HepG2 (cell line): ENCODE results near the gene TRAPPC3. TPM values are rescaled to one million over a fixed set of nuclear protein-coding genes. Genes with fewer than 3 reads are reported as not detected.
A peak's percentile ranks its signal among the peaks of the same experiment; 100 is the strongest.

Source experiments
- GATA4 ChIP-seq: sonication (generic); IDR thresholded peaks from 2 replicates; pipeline ENCODE4 v1.6.1; 2016; ENCODE audit warnings: antibody characterized with exemption, low read depth, borderline replicate concordance
- HOXD1 ChIP-seq: sonication (generic); formaldehyde crosslinking; IDR thresholded peaks from 2 replicates; pipeline ENCODE4 v1.5.0; 2020; ENCODE audit warnings: missing genetic modification reagents
- RFX5 ChIP-seq: IDR thresholded peaks from 2 replicates; pipeline ENCODE4 v1.6.1; 2011; ENCODE audit warnings: low read depth, low read length, improper control_type of control experiment
- RFXAP ChIP-seq: sonication (generic); formaldehyde crosslinking; IDR thresholded peaks from 2 replicates; pipeline ENCODE4 v1.4.0; 2020; ENCODE audit warnings: missing genetic modification reagents, borderline replicate concordance
- RORA ChIP-seq: sonication (generic); formaldehyde crosslinking; IDR thresholded peaks from 2 replicates; pipeline ENCODE4 v1.5.0; 2020; ENCODE audit warnings: mild to moderate bottlenecking, missing genetic modification reagents, moderate library complexity
- ZBTB3 ChIP-seq: sonication (generic); formaldehyde crosslinking; IDR thresholded peaks from 2 replicates; pipeline ENCODE4 v1.4.0; 2020; ENCODE audit warnings: low read depth, mild to moderate bottlenecking, moderate library complexity, missing genetic modification reagents, borderline replicate concordance
- ZFY ChIP-seq: sonication (generic); formaldehyde crosslinking; IDR thresholded peaks from 2 replicates; pipeline ENCODE4 v1.4.0; 2020; ENCODE audit warnings: missing genetic modification reagents
- ZNF329 ChIP-seq: sonication (generic); formaldehyde crosslinking; IDR thresholded peaks from 2 replicates; pipeline ENCODE4 v1.9.0; 2021; ENCODE audit warnings: low read depth, mild to moderate bottlenecking, missing genetic modification reagents
- ZNF644 ChIP-seq: IDR thresholded peaks from 2 replicates; pipeline ENCODE4 v1.6.1; 2016; ENCODE audit warnings: low read depth
- ZZZ3 ChIP-seq: sonication (generic); formaldehyde crosslinking; IDR thresholded peaks from 2 replicates; pipeline ENCODE4 v1.4.0; 2020; ENCODE audit warnings: missing genetic modification reagents, mild to moderate bottlenecking, borderline replicate concordance
- polyA plus RNA-seq, 8 experiments: library from polyadenylated mRNA; depleted of rRNA in 3 of 8; stranded (reverse) in 7 of 8; unstranded in 1 of 8; fragments of >200 nt; fragmentation: Illumina TruSeq in 4 of 8; extraction: Trizol in 4 of 8; gene quantifications; 2 replicates each; pipeline versions ENCODE4 v1.2.1 to v1.2.3, GENCODE V29; 2011 to 2016; ENCODE audit warnings: low read depth in 4 of 8, missing spikeins in 1 of 8, mixed read lengths in 1 of 8; ENCODE audit not compliant: insufficient read depth in 1 of 8
- total RNA-seq, 5 experiments: library from RNA; depleted of rRNA; stranded (reverse); fragments of >200 nt; fragmentation: Illumina TruSeq; extraction: Trizol; gene quantifications; 2 replicates each; pipeline ENCODE4 v1.2.3, GENCODE V29; 2016; ENCODE audit warnings: low read depth in 1 of 5
- TF ChIP-seq, protein P1 (sequence below): sonication (generic); formaldehyde crosslinking; IDR thresholded peaks from 2 replicates; pipeline ENCODE4 v1.4.0; 2020; ENCODE audit warnings: missing genetic modification reagents, borderline replicate concordance
- TF ChIP-seq, protein P2 (sequence below): IDR thresholded peaks from 2 replicates; pipeline ENCODE4 v1.6.1; 2012; ENCODE audit warnings: inconsistent platforms
- TF ChIP-seq, protein P3 (sequence below): sonication (generic); formaldehyde crosslinking; IDR thresholded peaks from 2 replicates; pipeline ENCODE4 v1.9.0; 2022; ENCODE audit warnings: missing genetic modification reagents, mild to moderate bottlenecking, borderline replicate concordance
- TF ChIP-seq, protein P4 (sequence below): sonication (generic); formaldehyde crosslinking; IDR thresholded peaks from 2 replicates; pipeline ENCODE4 v1.5.0; 2020; ENCODE audit warnings: missing genetic modification reagents
- TF ChIP-seq, protein P5 (sequence below): sonication (generic); formaldehyde crosslinking; IDR thresholded peaks from 2 replicates; pipeline ENCODE4 v1.8.1; 2022; ENCODE audit warnings: low read depth, mild to moderate bottlenecking, missing genetic modification reagents
- TF ChIP-seq, protein P6 (sequence below): sonication (generic); formaldehyde crosslinking; IDR thresholded peaks from 2 replicates; pipeline ENCODE4 v1.5.0; 2020; ENCODE audit warnings: missing genetic modification reagents, mild to moderate bottlenecking, borderline replicate concordance

The TRAPPC3 gene
- total and polyA plus RNA-seq, 2 of the 13 experiments (the other 11 are each of a cell fraction or from before 2014, with no cell fraction given): 53.7 to 62.4 TPM

DNA sequence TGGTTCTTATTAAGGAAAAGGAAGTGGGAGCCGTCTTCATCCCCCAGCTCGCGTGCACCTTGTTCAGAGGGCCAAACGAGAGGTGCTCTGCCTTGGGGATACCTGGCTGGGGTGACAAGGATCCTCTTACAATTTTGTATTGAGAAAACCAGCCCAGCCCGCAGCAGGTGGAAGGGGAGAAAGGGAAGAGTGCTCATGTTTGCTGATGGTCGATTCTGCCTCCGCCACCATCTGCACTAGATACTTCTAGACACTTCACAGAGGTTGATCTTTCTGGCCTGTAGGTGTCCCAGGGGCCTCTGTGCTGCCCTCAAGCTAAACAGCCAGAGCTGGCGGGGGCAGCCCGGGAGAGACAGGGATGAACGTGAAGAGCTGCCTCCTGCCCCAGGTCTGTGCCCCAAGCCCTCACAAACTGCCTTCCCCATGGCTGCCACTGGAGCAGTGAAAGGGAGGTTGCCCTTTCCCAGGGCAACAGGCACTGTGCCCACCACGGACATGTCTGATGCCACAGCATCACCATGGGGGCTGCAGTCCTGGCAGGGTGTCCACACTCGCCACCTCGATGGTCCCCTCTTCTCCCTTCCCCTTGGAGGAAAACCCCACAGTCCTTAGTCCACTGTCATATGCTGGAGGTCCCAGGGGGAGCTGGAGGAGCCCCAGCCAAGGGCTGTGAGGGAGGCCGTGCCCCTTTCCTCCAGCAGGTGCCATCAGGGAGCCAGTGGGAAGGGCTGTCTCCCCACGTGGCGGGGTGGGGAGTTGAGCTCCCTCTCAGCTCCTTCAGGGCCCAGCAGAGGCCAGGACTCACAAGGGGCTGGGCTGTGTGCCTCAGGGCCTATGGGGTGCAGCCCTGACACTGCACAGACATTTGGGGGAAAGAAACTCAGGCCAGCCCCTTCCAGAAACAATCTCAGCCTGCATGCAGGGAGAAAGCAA lies 52.5 kb downstream of the TRAPPC3 start (continued):
- TF ChIP-seq, protein P1, sequence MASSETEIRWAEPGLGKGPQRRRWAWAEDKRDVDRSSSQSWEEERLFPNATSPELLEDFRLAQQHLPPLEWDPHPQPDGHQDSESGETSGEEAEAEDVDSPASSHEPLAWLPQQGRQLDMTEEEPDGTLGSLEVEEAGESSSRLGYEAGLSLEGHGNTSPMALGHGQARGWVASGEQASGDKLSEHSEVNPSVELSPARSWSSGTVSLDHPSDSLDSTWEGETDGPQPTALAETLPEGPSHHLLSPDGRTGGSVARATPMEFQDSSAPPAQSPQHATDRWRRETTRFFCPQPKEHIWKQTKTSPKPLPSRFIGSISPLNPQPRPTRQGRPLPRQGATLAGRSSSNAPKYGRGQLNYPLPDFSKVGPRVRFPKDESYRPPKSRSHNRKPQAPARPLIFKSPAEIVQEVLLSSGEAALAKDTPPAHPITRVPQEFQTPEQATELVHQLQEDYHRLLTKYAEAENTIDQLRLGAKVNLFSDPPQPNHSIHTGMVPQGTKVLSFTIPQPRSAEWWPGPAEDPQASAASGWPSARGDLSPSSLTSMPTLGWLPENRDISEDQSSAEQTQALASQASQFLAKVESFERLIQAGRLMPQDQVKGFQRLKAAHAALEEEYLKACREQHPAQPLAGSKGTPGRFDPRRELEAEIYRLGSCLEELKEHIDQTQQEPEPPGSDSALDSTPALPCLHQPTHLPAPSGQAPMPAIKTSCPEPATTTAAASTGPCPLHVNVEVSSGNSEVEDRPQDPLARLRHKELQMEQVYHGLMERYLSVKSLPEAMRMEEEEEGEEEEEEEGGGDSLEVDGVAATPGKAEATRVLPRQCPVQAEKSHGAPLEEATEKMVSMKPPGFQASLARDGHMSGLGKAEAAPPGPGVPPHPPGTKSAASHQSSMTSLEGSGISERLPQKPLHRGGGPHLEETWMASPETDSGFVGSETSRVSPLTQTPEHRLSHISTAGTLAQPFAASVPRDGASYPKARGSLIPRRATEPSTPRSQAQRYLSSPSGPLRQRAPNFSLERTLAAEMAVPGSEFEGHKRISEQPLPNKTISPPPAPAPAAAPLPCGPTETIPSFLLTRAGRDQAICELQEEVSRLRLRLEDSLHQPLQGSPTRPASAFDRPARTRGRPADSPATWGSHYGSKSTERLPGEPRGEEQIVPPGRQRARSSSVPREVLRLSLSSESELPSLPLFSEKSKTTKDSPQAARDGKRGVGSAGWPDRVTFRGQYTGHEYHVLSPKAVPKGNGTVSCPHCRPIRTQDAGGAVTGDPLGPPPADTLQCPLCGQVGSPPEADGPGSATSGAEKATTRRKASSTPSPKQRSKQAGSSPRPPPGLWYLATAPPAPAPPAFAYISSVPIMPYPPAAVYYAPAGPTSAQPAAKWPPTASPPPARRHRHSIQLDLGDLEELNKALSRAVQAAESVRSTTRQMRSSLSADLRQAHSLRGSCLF: no peak
- TF ChIP-seq, protein P2, sequence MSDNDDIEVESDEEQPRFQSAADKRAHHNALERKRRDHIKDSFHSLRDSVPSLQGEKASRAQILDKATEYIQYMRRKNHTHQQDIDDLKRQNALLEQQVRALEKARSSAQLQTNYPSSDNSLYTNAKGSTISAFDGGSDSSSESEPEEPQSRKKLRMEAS: peak; percentile 39; the same call in 1 of the 2 replicates
- TF ChIP-seq, protein P3, sequence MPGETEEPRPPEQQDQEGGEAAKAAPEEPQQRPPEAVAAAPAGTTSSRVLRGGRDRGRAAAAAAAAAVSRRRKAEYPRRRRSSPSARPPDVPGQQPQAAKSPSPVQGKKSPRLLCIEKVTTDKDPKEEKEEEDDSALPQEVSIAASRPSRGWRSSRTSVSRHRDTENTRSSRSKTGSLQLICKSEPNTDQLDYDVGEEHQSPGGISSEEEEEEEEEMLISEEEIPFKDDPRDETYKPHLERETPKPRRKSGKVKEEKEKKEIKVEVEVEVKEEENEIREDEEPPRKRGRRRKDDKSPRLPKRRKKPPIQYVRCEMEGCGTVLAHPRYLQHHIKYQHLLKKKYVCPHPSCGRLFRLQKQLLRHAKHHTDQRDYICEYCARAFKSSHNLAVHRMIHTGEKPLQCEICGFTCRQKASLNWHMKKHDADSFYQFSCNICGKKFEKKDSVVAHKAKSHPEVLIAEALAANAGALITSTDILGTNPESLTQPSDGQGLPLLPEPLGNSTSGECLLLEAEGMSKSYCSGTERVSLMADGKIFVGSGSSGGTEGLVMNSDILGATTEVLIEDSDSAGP (CRISPR knock-in tag): 0 out of 2 replicates have a peak, but pooled peaks have one; percentile 14
- TF ChIP-seq, protein P4, sequence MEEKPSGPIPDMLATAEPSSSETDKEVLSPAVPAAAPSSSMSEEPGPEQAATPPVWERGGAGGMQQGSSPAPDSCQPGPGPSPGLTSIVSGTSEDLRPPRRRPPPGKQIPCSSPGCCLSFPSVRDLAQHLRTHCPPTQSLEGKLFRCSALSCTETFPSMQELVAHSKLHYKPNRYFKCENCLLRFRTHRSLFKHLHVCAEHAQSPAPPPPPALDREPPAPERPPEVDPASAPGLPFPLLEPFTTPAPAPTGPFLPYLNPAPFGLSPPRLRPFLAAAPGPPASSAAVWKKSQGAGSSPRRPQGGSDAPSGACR (CRISPR knock-in tag): no peak
- TF ChIP-seq, protein P5, sequence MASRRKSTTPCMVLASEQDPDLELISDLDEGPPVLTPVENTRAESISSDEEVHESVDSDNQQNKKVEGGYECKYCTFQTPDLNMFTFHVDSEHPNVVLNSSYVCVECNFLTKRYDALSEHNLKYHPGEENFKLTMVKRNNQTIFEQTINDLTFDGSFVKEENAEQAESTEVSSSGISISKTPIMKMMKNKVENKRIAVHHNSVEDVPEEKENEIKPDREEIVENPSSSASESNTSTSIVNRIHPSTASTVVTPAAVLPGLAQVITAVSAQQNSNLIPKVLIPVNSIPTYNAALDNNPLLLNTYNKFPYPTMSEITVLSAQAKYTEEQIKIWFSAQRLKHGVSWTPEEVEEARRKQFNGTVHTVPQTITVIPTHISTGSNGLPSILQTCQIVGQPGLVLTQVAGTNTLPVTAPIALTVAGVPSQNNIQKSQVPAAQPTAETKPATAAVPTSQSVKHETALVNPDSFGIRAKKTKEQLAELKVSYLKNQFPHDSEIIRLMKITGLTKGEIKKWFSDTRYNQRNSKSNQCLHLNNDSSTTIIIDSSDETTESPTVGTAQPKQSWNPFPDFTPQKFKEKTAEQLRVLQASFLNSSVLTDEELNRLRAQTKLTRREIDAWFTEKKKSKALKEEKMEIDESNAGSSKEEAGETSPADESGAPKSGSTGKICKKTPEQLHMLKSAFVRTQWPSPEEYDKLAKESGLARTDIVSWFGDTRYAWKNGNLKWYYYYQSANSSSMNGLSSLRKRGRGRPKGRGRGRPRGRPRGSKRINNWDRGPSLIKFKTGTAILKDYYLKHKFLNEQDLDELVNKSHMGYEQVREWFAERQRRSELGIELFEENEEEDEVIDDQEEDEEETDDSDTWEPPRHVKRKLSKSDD (CRISPR knock-in tag): no peak
- no peak for TF ChIP-seq ZZZ3 (CRISPR knock-in tag)
- no peak for TF ChIP-seq GATA4
- TF ChIP-seq RORA: no peak
- no peak for TF ChIP-seq RFXAP
- no peak for TF ChIP-seq ZBTB3 (CRISPR knock-in tag)
- no peak for TF ChIP-seq RFX5
- no peak for TF ChIP-seq ZNF329
- no peak for TF ChIP-seq HOXD1
- no peak for TF ChIP-seq ZNF644
- peak; percentile 24; the same call in 1 of the 2 replicates for TF ChIP-seq ZFY (CRISPR knock-in tag)
- TF ChIP-seq, protein P6, sequence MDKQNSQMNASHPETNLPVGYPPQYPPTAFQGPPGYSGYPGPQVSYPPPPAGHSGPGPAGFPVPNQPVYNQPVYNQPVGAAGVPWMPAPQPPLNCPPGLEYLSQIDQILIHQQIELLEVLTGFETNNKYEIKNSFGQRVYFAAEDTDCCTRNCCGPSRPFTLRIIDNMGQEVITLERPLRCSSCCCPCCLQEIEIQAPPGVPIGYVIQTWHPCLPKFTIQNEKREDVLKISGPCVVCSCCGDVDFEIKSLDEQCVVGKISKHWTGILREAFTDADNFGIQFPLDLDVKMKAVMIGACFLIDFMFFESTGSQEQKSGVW (CRISPR knock-in tag): no peak
